HepG2 (cell line): Measurements from ENCODE around the gene ORMDL3. TPM values are rescaled to one million over a fixed set of nuclear protein-coding genes. Genes with fewer than 3 reads are reported as not detected.
"Not testable (repeated sequence)": the region's sequence is repeated elsewhere in the genome, so short reads cannot be mapped to it uniquely, and the experiment has no call there.

Experiments used
- CREB1 ChIP-seq, 2 experiments: fragments of 450-650 bp in 1 of 2; IDR thresholded peaks; 2 replicates each; pipeline ENCODE4 v1.6.1; 2016 to 2017; ENCODE audit warnings: control low read depth in 1 of 2, mild to moderate bottlenecking in 1 of 2, missing compliant biosample characterization in 1 of 2, missing genetic modification characterization in 1 of 2
- DPF2 ChIP-seq: sonication (generic); formaldehyde crosslinking; IDR thresholded peaks from 2 replicates; pipeline ENCODE4 v1.4.0; 2020; ENCODE audit warnings: mild to moderate bottlenecking, low read depth, missing genetic modification reagents, borderline replicate concordance
- ERF ChIP-seq: IDR thresholded peaks from 2 replicates; pipeline ENCODE4 v1.6.1; 2018; ENCODE audit warnings: missing biosample characterization, missing genetic modification reagents
- HNF4G ChIP-seq, 2 experiments: sonication (generic) in 1 of 2; formaldehyde crosslinking in 1 of 2; IDR thresholded peaks; 2 replicates each; pipeline versions ENCODE4 v1.4.0 to v1.6.1; 2011 to 2020; ENCODE audit warnings: borderline replicate concordance in 2 of 2, low read depth in 2 of 2, mild to moderate bottlenecking in 2 of 2, low read length in 1 of 2, missing genetic modification reagents in 1 of 2, moderate library complexity in 1 of 2
- IRF2 ChIP-seq: IDR thresholded peaks from 2 replicates; pipeline ENCODE4 v1.6.1; 2018; ENCODE audit warnings: missing genetic modification reagents, missing compliant biosample characterization
- NR2C2 ChIP-seq: sonication (generic); formaldehyde crosslinking; IDR thresholded peaks from 2 replicates; pipeline ENCODE4 v1.4.0; 2020; ENCODE audit warnings: missing genetic modification reagents, mild to moderate bottlenecking, moderate library complexity, borderline replicate concordance
- NR2F6 ChIP-seq, 2 experiments: IDR thresholded peaks; 2 replicates each; pipeline ENCODE4 v1.6.1; 2016; ENCODE audit warnings: antibody characterized with exemption in 1 of 2, mild to moderate bottlenecking in 1 of 2
- SAP130 ChIP-seq: IDR thresholded peaks from 2 replicates; pipeline ENCODE4 v1.6.1; 2016; ENCODE audit warnings: low read depth
- TBX2 ChIP-seq: sonication (generic); formaldehyde crosslinking; IDR thresholded peaks from 2 replicates; pipeline ENCODE4 v1.5.0; 2020; ENCODE audit warnings: missing genetic modification reagents, mild to moderate bottlenecking, borderline replicate concordance
- TCF7 ChIP-seq: sonication (generic); IDR thresholded peaks from 2 replicates; pipeline ENCODE4 v1.6.1; 2016; ENCODE audit warnings: antibody characterized with exemption, low read depth
- ZMYM2 ChIP-seq: sonication (generic); formaldehyde crosslinking; IDR thresholded peaks from 2 replicates; pipeline ENCODE4 v1.8.0; 2022; ENCODE audit warnings: mild to moderate bottlenecking, missing genetic modification reagents
- ZMYM3 ChIP-seq: sonication (generic); formaldehyde crosslinking; IDR thresholded peaks from 2 replicates; pipeline ENCODE4 v1.5.1; 2020; ENCODE audit warnings: mild to moderate bottlenecking, missing genetic modification reagents
- ZNF788 ChIP-seq: sonication (generic); formaldehyde crosslinking; IDR thresholded peaks from 2 replicates; pipeline ENCODE4 v1.5.0; 2020; ENCODE audit warnings: mild to moderate bottlenecking, missing genetic modification reagents, borderline replicate concordance
- ZNF878 ChIP-seq: sonication (generic); formaldehyde crosslinking; IDR thresholded peaks from 2 replicates; pipeline ENCODE4 v1.8.1; 2023; ENCODE audit warnings: mild to moderate bottlenecking, missing genetic modification reagents, moderate library complexity
- polyA plus RNA-seq, 8 experiments: library from polyadenylated mRNA; depleted of rRNA in 3 of 8; stranded (reverse) in 7 of 8; unstranded in 1 of 8; fragments of >200 nt; fragmentation: Illumina TruSeq in 4 of 8; extraction: Trizol in 4 of 8; gene quantifications; 2 replicates each; pipeline versions ENCODE4 v1.2.1 to v1.2.3, GENCODE V29; 2011 to 2016; ENCODE audit warnings: low read depth in 4 of 8, missing spikeins in 1 of 8, mixed read lengths in 1 of 8; ENCODE audit not compliant: insufficient read depth in 1 of 8
- total RNA-seq, 5 experiments: library from RNA; depleted of rRNA; stranded (reverse); fragments of >200 nt; fragmentation: Illumina TruSeq; extraction: Trizol; gene quantifications; 2 replicates each; pipeline ENCODE4 v1.2.3, GENCODE V29; 2016; ENCODE audit warnings: low read depth in 1 of 5
- TF ChIP-seq, protein P1 (sequence below): IDR thresholded peaks from 2 replicates; pipeline ENCODE4 v1.4.0; 2020; ENCODE audit warnings: mild to moderate bottlenecking, missing genetic modification reagents
- TF ChIP-seq, protein P2 (sequence below): sonication (generic); formaldehyde crosslinking; IDR thresholded peaks from 2 replicates; pipeline ENCODE4 v1.4.0; 2020; ENCODE audit warnings: missing genetic modification reagents, low read depth, mild to moderate bottlenecking, borderline replicate concordance
- TF ChIP-seq, protein P3 (sequence below): sonication (generic); formaldehyde crosslinking; IDR thresholded peaks from 2 replicates; pipeline ENCODE4 v1.9.0; 2022; ENCODE audit warnings: low read depth, missing genetic modification reagents
- TF ChIP-seq, protein P4 (sequence below): sonication (generic); formaldehyde crosslinking; IDR thresholded peaks from 2 replicates; pipeline ENCODE4 v1.5.1; 2020; ENCODE audit warnings: mild to moderate bottlenecking, moderate library complexity, missing genetic modification reagents

The ORMDL3 gene
- total and polyA plus RNA-seq, 2 of the 13 experiments (the other 11 are each of a cell fraction or from before 2014, with no cell fraction given), result 181 to 384 TPM

GRCh38 chr17:39948489-39948828 is 21.1 kb upstream of the ORMDL3 start (continued):
- TF ChIP-seq, protein P1, sequence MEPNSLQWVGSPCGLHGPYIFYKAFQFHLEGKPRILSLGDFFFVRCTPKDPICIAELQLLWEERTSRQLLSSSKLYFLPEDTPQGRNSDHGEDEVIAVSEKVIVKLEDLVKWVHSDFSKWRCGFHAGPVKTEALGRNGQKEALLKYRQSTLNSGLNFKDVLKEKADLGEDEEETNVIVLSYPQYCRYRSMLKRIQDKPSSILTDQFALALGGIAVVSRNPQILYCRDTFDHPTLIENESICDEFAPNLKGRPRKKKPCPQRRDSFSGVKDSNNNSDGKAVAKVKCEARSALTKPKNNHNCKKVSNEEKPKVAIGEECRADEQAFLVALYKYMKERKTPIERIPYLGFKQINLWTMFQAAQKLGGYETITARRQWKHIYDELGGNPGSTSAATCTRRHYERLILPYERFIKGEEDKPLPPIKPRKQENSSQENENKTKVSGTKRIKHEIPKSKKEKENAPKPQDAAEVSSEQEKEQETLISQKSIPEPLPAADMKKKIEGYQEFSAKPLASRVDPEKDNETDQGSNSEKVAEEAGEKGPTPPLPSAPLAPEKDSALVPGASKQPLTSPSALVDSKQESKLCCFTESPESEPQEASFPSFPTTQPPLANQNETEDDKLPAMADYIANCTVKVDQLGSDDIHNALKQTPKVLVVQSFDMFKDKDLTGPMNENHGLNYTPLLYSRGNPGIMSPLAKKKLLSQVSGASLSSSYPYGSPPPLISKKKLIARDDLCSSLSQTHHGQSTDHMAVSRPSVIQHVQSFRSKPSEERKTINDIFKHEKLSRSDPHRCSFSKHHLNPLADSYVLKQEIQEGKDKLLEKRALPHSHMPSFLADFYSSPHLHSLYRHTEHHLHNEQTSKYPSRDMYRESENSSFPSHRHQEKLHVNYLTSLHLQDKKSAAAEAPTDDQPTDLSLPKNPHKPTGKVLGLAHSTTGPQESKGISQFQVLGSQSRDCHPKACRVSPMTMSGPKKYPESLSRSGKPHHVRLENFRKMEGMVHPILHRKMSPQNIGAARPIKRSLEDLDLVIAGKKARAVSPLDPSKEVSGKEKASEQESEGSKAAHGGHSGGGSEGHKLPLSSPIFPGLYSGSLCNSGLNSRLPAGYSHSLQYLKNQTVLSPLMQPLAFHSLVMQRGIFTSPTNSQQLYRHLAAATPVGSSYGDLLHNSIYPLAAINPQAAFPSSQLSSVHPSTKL (CRISPR knock-in tag), result peak; percentile 82
- TF ChIP-seq DPF2 (CRISPR knock-in tag), result 0 out of 2 replicates have a peak, but pooled peaks have one; percentile 55
- TF ChIP-seq ZNF878 (CRISPR knock-in tag), result peak; percentile 56; the same call in 1 of the 2 replicates
- TF ChIP-seq NR2F6 (IDR thresholded peaks at IDR 0.05), result peak; percentile 77
- peak; percentile 83 for TF ChIP-seq NR2F6 (CRISPR knock-in tag; IDR thresholded peaks at IDR 0.05)
- peak; percentile 92 for TF ChIP-seq SAP130 (CRISPR knock-in tag)
- TF ChIP-seq, protein P2, sequence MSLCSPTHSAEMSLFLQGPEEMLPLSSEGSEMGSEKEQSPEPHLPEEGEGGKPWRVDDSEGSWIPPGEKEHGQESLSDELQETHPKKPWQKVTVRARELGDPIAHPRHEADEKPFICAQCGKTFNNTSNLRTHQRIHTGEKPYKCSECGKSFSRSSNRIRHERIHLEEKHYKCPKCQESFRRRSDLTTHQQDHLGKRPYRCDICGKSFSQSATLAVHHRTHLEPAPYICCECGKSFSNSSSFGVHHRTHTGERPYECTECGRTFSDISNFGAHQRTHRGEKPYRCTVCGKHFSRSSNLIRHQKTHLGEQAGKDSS (CRISPR knock-in tag), result peak; percentile 84; the same call in 1 of the 2 replicates
- TF ChIP-seq IRF2 (CRISPR knock-in tag), result 0 out of 2 replicates have a peak, but pooled peaks have one; percentile 55
- TF ChIP-seq, protein P3, sequence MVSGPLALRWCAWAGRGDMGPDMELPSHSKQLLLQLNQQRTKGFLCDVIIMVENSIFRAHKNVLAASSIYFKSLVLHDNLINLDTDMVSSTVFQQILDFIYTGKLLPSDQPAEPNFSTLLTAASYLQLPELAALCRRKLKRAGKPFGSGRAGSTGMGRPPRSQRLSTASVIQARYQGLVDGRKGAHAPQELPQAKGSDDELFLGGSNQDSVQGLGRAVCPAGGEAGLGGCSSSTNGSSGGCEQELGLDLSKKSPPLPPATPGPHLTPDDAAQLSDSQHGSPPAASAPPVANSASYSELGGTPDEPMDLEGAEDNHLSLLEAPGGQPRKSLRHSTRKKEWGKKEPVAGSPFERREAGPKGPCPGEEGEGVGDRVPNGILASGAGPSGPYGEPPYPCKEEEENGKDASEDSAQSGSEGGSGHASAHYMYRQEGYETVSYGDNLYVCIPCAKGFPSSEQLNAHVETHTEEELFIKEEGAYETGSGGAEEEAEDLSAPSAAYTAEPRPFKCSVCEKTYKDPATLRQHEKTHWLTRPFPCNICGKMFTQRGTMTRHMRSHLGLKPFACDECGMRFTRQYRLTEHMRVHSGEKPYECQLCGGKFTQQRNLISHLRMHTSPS, result peak; percentile 67; the same call in 1 of the 2 replicates
- 0 out of 2 replicates have a peak, but pooled peaks have one; percentile 4 for TF ChIP-seq CREB1 (IDR thresholded peaks at IDR 0.05)
- TF ChIP-seq CREB1 (CRISPR knock-in tag; IDR thresholded peaks at IDR 0.05); HNF4G (IDR thresholded peaks at IDR 0.05; ENCODE audit: borderline replicate concordance, low read depth, low read length): not testable (repeated sequence)
- peak; percentile 43; the same call in 1 of the 2 replicates for TF ChIP-seq TBX2
- peak; percentile 71; the same call in 1 of the 2 replicates for TF ChIP-seq ERF (CRISPR knock-in tag)
- TF ChIP-seq, protein P4, sequence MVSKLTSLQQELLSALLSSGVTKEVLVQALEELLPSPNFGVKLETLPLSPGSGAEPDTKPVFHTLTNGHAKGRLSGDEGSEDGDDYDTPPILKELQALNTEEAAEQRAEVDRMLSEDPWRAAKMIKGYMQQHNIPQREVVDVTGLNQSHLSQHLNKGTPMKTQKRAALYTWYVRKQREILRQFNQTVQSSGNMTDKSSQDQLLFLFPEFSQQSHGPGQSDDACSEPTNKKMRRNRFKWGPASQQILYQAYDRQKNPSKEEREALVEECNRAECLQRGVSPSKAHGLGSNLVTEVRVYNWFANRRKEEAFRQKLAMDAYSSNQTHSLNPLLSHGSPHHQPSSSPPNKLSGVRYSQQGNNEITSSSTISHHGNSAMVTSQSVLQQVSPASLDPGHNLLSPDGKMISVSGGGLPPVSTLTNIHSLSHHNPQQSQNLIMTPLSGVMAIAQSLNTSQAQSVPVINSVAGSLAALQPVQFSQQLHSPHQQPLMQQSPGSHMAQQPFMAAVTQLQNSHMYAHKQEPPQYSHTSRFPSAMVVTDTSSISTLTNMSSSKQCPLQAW, result 0 out of 2 replicates have a peak, but pooled peaks have one; percentile 57
- TF ChIP-seq ZMYM2 (CRISPR knock-in tag), result peak; percentile 74; the same call in 1 of the 2 replicates
- peak; percentile 27; the same call in 1 of the 2 replicates for TF ChIP-seq NR2C2 (CRISPR knock-in tag)
- peak; percentile 48; the same call in 1 of the 2 replicates for TF ChIP-seq ZNF788 (CRISPR knock-in tag)
- peak; percentile 37; the same call in 1 of the 2 replicates for TF ChIP-seq HNF4G (CRISPR knock-in tag; IDR thresholded peaks at IDR 0.05; ENCODE audit: borderline replicate concordance, low read depth)
- TF ChIP-seq TCF7, result peak; percentile 76; the same call in 1 of the 2 replicates
- peak; percentile 97 for TF ChIP-seq ZMYM3 (CRISPR knock-in tag)
